ENCODE results near the gene HNRNPDL.

DNA sequence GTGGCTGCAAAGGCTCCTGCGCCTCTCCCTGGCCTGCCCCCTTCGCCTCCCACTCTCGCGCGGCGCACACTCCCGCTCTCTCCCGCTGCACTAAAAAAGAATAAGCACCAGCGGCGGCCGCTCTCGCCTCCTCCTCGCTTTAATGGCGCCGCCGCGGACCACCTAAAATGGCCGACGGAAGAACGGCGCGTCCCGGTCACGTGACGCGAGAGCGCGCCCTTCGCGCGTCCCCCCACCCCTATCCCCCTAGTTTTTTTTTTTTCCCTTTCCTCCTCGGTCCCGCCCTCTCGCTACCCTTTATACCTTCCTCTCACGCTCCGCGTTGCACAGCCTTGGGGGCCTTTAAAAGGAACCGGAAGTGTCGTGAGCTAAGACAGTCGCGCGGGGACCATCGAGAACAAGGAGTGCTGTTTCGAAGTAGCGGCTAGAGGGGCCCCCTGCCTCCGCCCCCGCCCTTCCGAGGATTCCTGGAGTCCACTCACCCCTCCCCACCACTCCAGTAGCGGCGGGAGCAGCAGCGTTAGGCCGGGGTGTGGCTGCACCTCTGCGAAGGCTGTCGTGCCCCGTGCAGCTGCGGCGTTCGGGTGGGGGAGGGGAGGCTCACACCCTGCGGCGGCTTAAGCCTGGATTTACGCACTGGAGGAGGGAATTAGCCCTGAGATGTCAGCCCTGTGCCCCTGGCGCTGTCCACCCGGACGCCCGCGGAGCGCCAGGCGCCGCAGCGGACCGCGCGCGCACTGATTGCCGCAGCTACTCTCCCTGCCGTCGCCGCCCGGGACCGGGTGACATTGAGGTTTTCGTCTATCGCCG lies 56.2 kb downstream of the HNRNPDL start, which contains the start of gene HNRNPD:
- TF ChIP-seq, protein P1, sequence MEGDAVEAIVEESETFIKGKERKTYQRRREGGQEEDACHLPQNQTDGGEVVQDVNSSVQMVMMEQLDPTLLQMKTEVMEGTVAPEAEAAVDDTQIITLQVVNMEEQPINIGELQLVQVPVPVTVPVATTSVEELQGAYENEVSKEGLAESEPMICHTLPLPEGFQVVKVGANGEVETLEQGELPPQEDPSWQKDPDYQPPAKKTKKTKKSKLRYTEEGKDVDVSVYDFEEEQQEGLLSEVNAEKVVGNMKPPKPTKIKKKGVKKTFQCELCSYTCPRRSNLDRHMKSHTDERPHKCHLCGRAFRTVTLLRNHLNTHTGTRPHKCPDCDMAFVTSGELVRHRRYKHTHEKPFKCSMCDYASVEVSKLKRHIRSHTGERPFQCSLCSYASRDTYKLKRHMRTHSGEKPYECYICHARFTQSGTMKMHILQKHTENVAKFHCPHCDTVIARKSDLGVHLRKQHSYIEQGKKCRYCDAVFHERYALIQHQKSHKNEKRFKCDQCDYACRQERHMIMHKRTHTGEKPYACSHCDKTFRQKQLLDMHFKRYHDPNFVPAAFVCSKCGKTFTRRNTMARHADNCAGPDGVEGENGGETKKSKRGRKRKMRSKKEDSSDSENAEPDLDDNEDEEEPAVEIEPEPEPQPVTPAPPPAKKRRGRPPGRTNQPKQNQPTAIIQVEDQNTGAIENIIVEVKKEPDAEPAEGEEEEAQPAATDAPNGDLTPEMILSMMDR (conservative IDR thresholded peaks at IDR 0.05): no peak
- no peak for TF ChIP-seq EZH2 (IDR thresholded peaks at IDR 0.05; ENCODE audit: low read depth)
